HEK293T (cell line): ENCODE data around the gene EGF.

Experiments
- ARNT ChIP-seq: fragments of 450-650 bp; IDR thresholded peaks from 2 replicates; pipeline ENCODE4 v1.6.1; 2017; ENCODE audit warnings: mild to moderate bottlenecking
- BHLHE40 ChIP-seq: fragments of 450-650 bp; IDR thresholded peaks from 2 replicates; pipeline ENCODE4 v1.6.1; 2016; ENCODE audit warnings: mild to moderate bottlenecking, moderate library complexity, borderline replicate concordance
- CTBP1 ChIP-seq: fragments of 450-650 bp; IDR thresholded peaks from 2 replicates; pipeline ENCODE4 v1.6.1; 2016; ENCODE audit warnings: borderline replicate concordance
- ELF4 ChIP-seq: fragments of 450-650 bp; IDR thresholded peaks from 2 replicates; pipeline ENCODE4 v1.6.1; 2017; ENCODE audit warnings: antibody characterized with exemption
- FOXA1 ChIP-seq: fragments of 450-650 bp; IDR thresholded peaks from 2 replicates; pipeline ENCODE4 v1.6.1; 2016; ENCODE audit warnings: mild to moderate bottlenecking
- FOXM1 ChIP-seq: fragments of 450-650 bp; IDR thresholded peaks from 2 replicates; pipeline ENCODE4 v1.6.1; 2017; ENCODE audit warnings: mild to moderate bottlenecking, borderline replicate concordance
- HDGF ChIP-seq: fragments of 450-650 bp; IDR thresholded peaks from 2 replicates; pipeline ENCODE4 v1.6.1; 2017; ENCODE audit warnings: antibody characterized with exemption, borderline replicate concordance
- NFRKB ChIP-seq: fragments of 450-650 bp; IDR thresholded peaks from 2 replicates; pipeline ENCODE4 v1.6.1; 2016; ENCODE audit warnings: mild to moderate bottlenecking, moderate library complexity
- SP1 ChIP-seq: fragments of 450-650 bp; IDR thresholded peaks from 2 replicates; pipeline ENCODE4 v1.6.1; 2017
- SUZ12 ChIP-seq: fragments of 450-650 bp; IDR thresholded peaks from 2 replicates; pipeline ENCODE4 v1.6.1; 2016; ENCODE audit warnings: mild to moderate bottlenecking
- TARDBP ChIP-seq: fragments of 450-650 bp; IDR thresholded peaks from 2 replicates; pipeline ENCODE4 v1.6.1; 2016
- ZNF384 ChIP-seq: fragments of 450-650 bp; IDR thresholded peaks from 2 replicates; pipeline ENCODE4 v1.6.1; 2016

DNA sequence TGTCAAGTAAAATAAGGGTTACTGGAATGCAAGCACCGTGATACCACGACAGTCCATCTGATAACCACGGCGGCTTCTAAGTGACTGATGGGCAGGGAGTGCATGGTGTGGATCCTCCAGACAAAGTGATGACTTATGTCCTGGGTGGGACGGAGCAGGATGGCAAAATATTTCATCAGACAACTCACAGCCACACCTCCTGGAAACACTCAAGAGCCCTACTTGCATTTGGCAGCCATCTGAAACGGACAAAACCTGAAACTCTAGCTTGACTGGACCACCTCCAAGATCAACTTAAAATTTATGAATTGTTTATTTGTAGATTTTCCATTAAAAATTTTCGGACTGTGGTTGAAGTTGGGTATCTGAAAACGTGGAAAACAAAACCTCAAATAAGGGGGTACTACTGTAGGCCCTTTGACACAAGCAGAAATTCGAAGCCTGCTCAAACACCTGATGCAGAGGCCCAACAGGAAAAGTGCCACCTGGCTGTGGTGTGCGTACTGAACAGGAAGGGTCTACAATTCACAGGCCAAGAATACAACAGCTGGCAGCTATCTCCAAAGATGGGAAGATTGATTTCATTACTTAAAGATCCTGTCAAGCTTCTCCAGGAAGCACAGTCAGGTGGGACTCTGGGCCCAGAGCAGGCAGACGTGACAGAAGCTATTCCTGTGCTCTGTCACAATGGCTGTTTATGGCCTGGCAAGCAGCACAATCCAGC lies 38.7 kb upstream of the EGF start:
- TF ChIP-seq BHLHE40 (no peak), TARDBP (no peak), CTBP1 (no peak), FOXM1 (no peak), ZNF384 (no peak), SP1 (no peak), SUZ12 (no peak), ELF4 (no peak), HDGF (no peak), FOXA1 (no peak), ARNT (no peak), NFRKB (no peak)
